NCI-H128 (cell line): ENCODE data around the gene KCNIP1.
"Not testable (repeated sequence)": the region's sequence is repeated elsewhere in the genome, so short reads cannot be mapped to it uniquely, and the experiment has no call there.

Experiments used
- DNase-seq: peaks from one replicate; lab custom pipeline; 2025; ENCODE audit not compliant: unreplicated experiment; lab: John Stamatoyannopoulos, UW

KCNIP1 gene

DNA sequence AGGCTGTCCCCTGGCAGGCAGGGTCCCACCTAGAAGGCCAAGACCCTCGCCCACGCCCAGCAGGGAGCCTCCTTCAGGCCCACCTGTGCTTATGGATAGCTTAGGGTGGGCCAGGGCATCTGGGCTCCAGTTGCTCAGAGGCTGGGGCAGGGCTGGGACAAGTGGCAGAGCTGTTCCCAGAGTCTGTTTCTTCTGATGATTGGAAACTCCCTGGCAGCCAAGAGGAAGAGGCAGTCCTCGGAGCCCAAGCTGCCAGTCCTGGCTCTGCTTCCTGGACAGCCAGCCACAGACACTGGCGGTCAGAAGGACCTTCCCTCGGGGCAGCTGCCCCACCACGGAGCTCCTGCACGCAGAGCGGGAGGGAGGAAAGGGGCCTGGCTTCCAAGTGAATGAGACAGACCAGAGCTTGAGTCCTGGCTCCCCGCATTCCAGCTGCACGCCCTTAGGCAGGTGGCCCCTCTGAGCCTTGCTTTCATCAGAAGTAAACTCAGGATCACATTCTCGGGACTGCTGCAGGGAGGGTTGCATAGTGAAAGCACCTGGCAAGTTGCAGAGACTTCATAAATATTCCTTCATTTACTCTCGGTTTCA, 241.8 kb downstream of the KCNIP1 start:
- DNase-seq: no peak

DNA sequence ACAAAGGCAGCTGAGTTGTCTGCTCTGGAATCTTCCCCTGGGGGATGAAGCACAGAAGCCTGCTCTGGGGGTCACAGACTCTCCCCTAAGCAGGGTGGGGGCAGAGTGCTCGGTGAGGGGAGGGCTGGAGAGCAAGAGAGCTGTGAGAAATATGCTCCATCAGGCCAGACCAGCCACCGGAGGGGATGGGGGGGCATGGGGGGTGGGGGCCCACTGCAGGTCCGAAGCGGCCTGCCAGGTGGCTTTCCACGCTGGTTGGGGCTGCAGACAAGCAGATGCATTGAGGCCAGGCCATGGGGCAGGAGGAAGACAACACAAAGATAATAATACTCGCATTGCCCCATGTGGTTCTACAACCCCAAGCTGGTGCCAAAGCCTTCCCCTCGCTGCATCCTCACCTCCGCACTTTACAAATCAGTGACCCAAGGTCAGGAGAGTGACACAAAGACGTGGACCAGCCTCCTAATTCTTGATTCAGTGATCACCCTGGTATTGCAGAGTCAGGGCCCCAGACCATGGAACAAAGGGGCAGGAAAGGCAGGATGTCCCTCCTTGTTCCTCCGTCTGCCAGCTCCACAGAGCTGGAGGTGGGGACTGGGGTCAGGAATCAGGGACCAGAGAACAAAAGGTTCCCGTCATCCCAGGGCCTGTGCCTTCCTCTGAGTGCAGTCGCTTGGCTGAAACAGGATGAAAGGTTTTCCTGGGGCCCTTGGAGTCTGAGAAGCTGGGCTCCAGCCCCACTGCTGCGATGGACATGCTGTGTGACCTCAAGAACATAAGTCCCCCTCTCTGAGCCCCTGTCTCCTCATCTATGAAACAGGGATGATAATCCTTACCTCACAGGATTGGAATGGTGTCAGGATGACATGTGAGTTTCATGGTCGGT, 242.5 kb downstream of the KCNIP1 start:
- no peak for DNase-seq

DNA sequence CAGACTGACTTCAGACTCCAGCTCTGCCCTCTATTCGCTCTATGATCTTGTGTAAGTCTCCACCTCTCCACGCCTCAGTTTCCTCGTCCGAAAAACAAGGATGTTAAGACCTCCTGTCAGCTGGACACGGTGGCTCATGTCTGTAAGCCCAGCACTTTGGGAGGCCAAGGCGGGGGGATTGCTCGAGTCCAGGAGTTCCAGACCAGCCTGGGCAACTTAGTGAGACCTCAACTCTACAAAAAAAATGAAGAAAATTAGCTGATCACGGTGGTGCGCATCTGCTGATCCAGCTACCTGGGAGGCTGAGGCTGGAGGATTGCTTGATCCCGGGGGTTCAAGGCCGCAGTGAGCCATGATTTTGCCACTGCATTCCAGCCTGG, 243.1 kb downstream of the KCNIP1 start:
- no peak for DNase-seq

DNA sequence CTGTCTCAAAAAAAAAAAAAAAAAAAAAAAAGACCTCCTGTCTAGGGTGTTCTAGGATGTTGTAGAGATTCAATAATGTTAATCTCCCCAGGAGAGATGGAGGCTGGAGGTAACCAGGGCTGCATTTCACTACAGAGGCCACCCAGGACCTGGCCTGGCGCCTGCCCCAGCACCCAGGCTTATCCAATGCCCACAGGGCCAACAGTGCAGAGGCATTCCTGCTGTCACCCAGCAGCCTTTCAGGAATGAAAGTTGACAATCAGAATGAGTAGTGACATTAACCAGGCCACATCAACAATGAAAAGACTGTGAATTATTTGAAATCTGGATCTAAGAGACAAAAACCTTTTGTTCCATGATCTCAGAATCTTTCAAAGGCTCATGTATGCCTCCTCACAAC, 243.5 kb downstream of the KCNIP1 start:
- DNase-seq: no peak

DNA sequence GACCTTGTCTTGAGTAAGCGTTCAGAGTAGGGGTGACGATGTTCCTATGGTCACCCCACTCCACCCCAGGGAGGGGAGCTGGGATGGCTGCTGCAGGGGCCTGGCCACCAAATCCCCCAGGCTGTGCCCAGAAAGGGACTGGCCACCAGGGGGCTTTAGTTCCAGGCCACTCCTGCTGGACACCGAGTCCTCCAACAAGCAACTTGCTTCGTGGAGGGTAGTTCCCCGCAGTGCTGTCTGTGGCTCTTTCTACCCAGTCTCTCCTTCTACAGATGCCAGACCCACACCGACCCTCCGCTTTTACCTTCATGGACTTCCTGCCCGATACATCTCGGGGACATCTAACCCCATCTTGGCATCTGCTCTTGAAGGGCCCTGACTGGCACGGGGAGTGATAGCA, 244.0 kb downstream of the KCNIP1 start:
- DNase-seq: no peak

DNA sequence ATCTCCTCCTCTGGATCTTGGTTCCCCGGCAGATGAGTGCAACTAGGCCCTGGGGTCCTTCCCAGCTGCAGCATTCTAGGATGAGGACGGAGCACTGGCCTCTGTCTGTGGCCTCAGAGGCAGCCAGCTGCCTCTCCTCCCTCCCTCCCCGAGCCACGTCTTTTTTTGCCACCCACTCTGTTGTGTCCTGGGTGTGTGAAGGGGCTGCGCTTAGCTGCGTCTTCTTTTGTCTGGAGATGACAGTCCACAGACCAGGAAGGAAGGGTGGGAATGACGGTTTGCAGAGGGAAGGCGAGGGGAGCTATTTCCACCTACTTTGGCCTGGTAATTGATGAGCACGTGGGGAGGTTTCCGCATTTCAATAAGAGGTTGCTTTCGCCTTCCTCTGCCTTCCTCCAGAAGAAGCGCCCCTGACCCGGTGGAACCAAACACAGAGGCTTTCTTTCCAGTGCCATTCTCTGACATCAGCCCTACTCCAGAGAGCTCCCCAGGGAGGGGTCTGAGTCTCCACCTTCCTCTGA, 245.2 kb downstream of the KCNIP1 start:
- no peak for DNase-seq

DNA sequence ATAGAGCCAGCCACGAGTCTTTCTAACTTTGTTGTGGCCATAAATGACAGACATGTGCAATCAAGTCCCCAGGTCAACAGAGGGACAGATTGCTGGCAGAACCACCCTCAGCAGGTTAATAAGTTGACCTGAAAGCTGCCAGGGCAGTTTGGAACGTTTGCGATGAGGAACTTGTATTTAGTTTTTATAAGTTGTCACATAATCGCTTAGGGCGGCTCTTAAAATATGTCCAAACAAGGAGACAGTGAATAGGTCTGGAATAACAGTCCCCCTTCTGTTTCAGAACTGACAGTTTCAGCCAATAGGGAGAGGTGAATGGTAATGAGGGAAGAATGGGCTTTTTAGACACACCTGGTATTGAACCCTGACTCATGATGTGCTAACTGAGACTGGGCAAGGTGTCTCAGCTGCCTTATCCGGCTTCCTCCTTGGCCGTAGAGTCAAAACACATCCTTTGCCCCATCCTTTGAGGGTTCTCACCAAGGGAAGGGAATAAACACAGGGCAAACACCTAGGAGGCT, 246.2 kb downstream of the KCNIP1 start:
- DNase-seq: no peak

DNA sequence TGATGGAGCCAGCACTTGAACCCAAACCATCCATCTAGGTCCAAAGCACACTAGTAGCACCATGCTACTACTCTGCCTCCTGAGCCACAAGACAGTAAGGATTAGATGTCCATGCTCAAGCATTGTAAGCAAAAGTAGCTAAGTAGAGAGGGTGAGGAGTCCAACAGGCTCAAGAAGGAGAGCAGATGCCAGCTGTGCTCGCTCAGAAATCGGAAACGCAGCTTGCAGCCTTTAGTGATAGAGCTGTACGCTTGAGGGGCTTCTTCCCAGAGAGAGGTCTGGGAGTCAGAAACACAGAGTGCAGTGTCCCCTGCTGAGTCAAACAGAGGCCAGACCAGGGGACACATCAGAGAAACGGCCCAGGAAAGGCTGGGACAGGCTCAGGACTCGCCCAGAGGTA, 247.0 kb downstream of the KCNIP1 start:
- no peak for DNase-seq

DNA sequence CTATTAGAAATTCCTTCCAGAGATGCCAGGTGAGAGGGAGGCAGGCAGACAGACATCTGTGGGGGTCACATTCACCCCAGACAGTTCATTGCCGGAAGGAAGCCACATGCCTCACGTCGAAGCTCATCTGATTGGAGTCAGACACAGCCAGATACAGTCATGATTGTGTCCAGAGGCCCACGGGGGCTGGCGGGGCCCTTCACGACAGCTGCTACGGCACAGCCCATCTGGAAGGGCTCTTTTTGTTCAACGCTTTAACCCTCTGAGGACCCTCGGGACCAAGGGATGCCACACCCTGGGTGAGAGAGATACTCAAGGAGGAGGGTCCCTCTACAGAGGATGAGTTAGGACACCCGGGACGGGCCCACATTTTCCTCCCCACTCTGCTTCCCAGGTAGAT, 247.8 kb downstream of the KCNIP1 start:
- DNase-seq: no peak

DNA sequence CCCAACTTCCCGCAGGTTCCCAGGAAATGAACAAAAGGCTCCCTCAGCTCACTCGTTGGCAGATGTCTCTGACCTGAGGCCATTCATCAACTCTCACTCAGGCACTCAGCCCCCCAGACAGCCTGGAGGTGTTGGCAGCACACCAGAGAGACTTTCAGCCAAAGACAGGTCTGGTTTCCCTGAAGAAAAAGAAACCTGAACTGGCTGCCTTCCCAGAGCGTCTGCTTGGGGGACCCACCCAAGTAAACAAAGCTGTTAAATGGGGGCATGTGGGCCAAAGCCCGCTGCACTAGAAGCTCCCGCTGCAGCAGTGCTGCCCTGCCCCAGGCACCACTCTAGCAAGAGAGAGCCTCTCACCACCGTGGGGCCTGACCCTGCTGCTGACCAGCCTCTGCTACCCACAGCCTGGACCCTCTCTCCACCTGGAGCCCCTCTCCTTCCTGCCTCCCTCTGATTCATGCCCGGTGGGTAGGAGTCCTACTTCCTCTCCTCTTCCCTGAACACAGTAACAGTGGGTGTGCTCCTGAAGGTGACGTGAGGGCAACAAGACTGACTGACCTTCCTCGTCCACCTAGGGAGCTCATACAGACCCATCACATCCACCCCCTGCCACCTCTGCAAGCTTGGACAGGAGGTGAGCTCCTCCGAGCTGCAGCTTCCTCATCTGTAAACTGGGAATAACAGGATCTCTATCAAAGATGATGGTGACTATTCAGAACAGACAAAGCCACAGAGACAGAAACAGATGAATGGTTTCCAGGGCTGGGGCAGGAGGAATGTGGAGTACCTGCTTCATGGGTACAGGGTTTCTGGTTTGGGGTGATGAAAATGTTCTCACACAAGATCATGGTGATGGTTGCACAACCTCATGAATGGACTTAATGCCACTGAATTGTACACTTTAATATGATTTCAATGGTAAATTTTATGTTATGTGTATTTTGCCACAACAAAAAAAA, 248.7 kb downstream of the KCNIP1 start:
- no peak for DNase-seq

DNA sequence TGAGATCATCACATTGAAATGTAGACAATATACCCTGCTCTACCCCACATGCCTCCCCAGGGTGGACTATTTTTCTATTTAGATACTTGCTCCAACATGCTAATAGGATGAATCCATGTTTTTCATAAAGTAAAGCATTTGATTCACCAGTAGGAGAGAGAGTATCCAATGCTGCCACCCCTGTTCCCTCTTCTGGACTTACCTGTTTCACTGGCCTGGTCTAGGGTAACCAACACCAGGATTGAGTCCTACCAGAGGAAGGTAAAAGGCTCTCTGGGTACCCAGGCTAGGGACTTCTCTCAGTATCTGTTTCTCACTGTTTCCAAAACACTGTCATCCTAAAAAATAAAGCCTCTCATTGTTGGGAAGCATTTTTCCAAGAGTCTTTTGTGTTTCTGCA, 249.5 kb downstream of the KCNIP1 start:
- DNase-seq: no peak

DNA sequence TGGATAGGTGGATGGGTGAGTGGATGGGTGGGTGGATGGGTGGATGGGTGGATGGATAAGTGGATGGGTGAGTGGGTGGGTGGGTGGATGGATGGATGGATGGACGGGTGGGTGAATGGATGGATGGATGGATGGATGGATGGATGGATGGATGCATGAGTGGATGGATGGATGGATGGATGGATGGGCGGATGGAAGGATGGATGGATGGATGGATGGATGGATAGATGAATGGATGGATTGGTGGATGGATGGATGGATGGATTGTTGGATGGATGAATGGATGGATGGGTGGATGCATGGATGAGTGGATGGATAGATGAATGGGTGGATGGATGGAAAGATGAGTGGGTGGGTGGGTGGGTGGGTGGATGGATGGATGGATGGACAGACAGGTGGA, 250.7 kb downstream of the KCNIP1 start:
- DNase-seq: not testable (repeated sequence)

DNA sequence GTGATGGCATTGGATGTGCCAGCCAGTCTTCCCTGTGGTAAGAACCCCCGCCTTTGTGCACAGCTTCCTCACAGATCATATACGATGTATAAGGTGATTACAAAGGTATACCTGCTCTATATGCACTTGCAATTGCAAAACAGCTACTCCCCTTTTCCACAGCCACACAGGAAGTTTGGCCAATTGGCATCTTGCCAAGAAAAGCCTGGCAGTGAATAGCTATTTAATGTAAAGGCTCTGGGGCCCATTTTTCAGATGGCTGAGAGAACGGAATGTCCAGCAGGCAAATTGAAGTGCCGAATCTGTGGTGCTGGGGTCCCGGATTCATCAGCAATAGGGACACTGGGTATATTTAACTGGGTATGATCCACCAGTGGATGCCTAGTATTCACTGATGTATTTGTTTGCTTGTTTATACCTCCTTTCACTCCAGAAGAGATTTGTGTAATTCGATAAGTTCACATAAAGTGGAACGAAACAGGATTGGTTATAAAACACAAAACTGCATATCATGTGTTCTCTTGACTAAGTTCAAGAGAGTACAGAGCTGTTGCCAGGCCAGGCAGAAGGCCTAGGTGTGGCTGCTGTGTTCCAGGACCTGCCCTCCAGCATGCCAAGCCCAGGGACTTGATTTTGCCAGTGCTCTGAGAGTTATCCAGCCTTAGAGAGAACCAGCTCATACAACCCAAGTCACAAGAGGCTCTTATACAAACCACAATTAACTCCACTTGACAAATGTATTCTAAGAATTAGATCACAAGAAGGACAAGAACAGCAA, 252.0 kb downstream of the KCNIP1 start:
- no peak for DNase-seq

DNA sequence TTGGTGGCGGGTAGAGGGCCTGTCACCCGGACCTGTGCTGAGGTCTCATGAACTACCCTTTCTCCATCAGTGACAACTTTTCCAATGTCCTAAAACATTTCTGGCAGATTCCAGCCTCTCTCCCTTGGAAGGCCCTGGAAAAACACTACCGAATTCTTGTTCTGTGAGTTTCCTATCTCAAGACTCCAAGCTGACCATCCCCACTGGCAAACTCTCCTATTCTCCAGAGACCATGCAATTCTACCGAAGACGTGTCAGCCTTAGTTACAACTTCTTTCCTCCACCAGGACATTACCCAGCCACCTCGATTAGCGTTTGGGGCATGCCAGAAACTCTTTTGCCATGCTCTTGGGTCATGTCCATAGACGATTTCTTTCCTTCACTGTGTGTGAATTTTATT, 252.9 kb downstream of the KCNIP1 start:
- no peak for DNase-seq

DNA sequence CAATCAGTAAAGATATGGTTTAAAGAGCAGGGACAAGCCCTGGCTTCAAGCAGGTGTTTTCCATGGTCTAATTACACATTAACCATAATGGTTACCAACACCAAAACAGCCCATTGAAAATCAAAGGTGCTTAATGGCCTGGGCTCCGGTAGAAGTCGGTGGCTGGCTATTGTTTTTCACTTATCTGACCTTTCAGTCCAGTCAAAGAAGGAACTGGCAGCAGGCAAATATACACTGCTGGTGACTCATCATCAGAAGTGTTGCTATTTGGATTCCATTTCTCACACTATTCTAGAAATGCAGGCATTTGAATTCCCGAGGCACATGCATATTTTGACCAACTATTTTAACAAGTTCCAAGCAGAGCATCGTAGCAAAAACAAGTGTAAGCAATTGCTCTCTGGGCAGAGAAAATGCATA, 253.4 kb downstream of the KCNIP1 start:
- DNase-seq: no peak

DNA sequence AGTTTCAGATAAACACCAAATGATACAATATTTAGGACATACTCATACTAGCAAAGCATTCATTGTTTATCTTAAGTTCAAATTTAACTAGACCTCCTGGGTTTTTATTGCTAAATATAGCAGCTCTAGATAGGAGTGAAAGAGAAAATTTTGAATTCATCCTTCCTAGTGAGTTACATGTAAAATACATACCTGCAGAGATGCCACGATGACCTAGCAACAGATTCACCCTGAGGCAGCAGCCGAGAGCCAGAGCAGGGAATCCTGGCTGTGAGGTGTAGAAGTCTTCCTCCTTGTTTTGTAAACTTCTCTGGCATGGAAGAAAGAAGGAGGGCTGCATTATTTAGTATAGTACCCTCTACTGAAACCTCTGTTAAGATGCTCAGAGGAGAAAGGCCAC, 253.8 kb downstream of the KCNIP1 start:
- DNase-seq: no peak

DNA sequence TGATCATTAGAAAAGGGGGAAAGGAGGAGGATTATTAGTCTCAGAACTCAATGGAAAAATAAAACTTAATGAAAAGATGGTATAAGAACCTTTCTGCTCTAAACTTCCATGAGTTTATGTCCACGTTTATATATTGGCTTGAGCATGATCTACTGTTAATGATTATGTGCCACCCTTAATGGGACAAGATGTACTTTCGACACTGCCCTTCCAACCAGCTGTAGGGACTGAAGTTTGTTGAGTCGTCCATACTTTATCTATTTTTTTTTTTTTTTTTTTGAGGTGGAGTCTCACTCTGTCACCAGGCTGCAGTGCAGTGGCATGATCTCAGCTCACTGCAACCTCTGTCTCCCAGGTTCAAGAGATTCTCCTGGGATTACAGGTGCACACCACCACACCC, 254.7 kb downstream of the KCNIP1 start:
- no peak for DNase-seq

DNA sequence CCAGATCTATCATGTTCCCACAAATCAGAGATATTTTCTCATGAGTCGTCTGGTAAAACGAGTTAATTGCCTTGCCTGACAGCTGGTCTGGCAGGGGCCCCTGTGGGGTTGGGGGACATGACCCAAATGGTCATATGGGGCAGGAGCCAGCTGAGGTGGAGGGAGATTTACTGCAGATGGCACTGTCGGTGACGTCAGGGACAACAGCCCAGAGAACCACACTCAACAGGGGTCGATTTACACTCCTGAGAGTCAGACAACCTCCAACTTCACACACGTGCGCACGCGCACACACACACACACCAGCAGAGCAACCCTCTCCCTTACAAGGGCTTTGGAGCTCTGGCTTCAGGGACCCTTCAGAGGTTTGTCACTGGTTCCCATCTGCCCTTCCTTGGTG, 256.3 kb downstream of the KCNIP1 start:
- DNase-seq: no peak

DNA sequence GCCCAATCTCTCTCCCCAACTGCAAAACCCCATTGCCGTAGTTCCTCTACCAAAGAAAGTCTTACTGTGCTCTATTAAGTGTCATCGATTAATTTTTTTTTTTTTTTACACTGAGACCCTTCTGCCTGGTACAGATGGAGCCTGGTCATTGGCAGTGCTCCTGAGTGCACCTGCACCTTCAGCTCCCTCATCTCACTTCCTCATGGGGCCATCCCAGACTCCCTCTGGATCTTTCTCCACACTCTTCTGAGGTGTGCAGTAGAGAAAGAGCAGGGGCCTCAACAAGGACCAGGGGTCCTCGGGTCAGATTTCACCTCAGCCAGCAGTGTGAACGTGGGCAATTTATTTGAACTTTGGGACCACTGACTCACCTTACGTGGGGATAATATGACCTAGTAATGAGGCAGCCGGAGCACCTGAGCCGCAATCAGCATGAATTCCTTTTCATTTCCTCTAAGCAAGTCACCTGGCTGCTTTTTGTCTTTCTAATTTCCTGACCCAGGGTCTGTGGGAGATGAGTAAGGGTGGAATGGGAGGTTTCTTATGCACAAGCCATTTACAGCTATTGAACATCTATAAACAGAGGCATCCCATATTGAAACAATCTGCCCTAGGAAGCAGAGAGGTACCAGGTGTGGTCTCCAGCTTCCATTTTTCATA, 257.4 kb downstream of the KCNIP1 start:
- DNase-seq: no peak

DNA sequence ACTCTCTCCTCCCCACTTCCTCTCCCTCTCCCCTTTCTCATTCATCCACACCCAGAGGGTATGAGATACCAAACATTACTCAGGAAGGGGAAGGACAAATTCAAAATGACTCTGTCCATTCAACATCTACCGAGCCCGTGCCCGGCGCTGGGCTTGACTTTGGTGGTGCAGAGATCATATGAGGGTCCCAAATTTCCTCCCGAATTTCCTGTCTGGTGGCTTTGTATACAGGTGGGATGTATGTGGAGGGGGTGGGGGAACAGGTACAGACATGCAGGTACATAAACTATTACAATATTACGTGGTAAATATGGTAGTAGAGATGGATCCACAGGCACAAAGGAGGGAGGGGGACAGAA, 257.9 kb downstream of the KCNIP1 start:
- DNase-seq: no peak
